Spleen (tissue), 11 donors: ENCODE data around the gene NCOA3. TPM values are rescaled to one million over a fixed set of nuclear protein-coding genes. Genes with fewer than 3 reads are reported as not detected.
A peak's percentile ranks its signal among the peaks of the same experiment; 100 is the strongest.
"Not testable (repeated sequence)": the region's sequence is repeated elsewhere in the genome, so short reads cannot be mapped to it uniquely, and the experiment has no call there.

ENCODE experiments used
- DNase-seq: peaks from one replicate; pipeline ENCODE4 v3.0.0-alpha.2; 2020
- H3K27ac ChIP-seq, 8 donors: fragments of 200-600 bp; sonication (generic) in 7 of 8; 1 replicate in 4 of 8; 2 replicates in 4 of 8; pipeline versions ENCODE4 v1.5.0 to v1.8.0; 2016 to 2021; ENCODE audit warnings: inconsistent platforms in 4 of 8, mild to moderate bottlenecking in 4 of 8, moderate library complexity in 1 of 8
- H3K27me3 ChIP-seq, 7 donors: fragments of 200-600 bp; sonication (generic) in 6 of 7; replicated peaks in 1 of 7; 1 replicate in 4 of 7; 2 replicates in 3 of 7; pipeline versions ENCODE4 v1.5.0 to v1.8.0; 2016 to 2021; ENCODE audit warnings: inconsistent platforms in 3 of 7, mild to moderate bottlenecking in 1 of 7
- H3K36me3 ChIP-seq, 6 donors: fragments of 200-600 bp; sonication (generic) in 5 of 6; 1 replicate in 4 of 6; 2 replicates in 2 of 6; pipeline versions ENCODE4 v1.5.0 to v1.8.0; 2016 to 2021; ENCODE audit warnings: inconsistent platforms in 2 of 6
- H3K4me1 ChIP-seq, 6 donors: fragments of 200-600 bp; sonication (generic) in 5 of 6; 1 replicate in 3 of 6; 2 replicates in 3 of 6; pipeline versions ENCODE4 v1.5.0 to v1.8.0; 2016 to 2021; ENCODE audit warnings: inconsistent platforms in 3 of 6
- H3K4me3 ChIP-seq, 8 donors: fragments of 200-600 bp; sonication (generic) in 7 of 8; 1 replicate in 4 of 8; 2 replicates in 4 of 8; pipeline versions ENCODE4 v1.5.0 to v1.8.0; 2016 to 2021; ENCODE audit warnings: inconsistent platforms in 4 of 8, mild to moderate bottlenecking in 4 of 8, moderate library complexity in 2 of 8
- H3K9me3 ChIP-seq, 8 donors: fragments of 200-600 bp; sonication (generic) in 7 of 8; 1 replicate in 4 of 8; 2 replicates in 4 of 8; pipeline versions ENCODE4 v1.5.0 to v1.8.0; 2016 to 2021; ENCODE audit warnings: inconsistent platforms in 4 of 8
- CTCF ChIP-seq, 11 experiments: fragments of 200-600 bp in 7 of 11; fragments of 450-650 bp in 4 of 11; sonication (generic) in 4 of 11; IDR thresholded peaks in 8 of 11; conservative IDR thresholded peaks in 3 of 11; 1 replicate in 7 of 11; 2 replicates in 4 of 11; pipeline versions ENCODE4 v1.4.0 to v1.8.0; 2016 to 2021; ENCODE audit warnings: antibody characterized with exemption in 11 of 11, inconsistent platforms in 4 of 11, mild to moderate bottlenecking in 1 of 11
- POLR2A ChIP-seq, 3 donors: fragments of 450-650 bp; IDR thresholded peaks; one replicate each; pipeline ENCODE4 v1.5.1; 2017; ENCODE audit warnings: antibody characterized with exemption in 3 of 3, mild to moderate bottlenecking in 1 of 3
- POLR2AphosphoS5 ChIP-seq, 3 donors: sonication (generic); formaldehyde crosslinking; IDR thresholded peaks; one replicate each; pipeline ENCODE4 v1.5.1; 2017; ENCODE audit warnings: antibody characterized with exemption in 3 of 3
- WGBS, 5 donors: extraction: QIAGEN DNeasy Blood & Tissue Kit in 3 of 5; methylation state at CpG; one replicate each; pipeline versions ENCODE4 v1.1.5 to v1.1.7; 2013 to 2018; 5-methylcytosine and 5-hydroxymethylcytosine counted together
- intact Hi-C: fragments of 100-400 bp; cut with DNase I; formaldehyde crosslinking; loops from one replicate; pipeline ENCODE4 v1.15.0; 2023; ENCODE audit warnings: low total_unique reads
- polyA plus RNA-seq, 3 donors: library from polyadenylated mRNA; stranded (reverse); fragments of 200-250 nt; gene quantifications; one replicate each; pipeline ENCODE4 v1.2.1, GENCODE V29; 2013
- total RNA-seq, 7 donors: library from RNA; depleted of rRNA in 3 of 7; stranded (reverse); fragments of >200 nt in 3 of 7; fragmentation: NEBNext Ultra II Directional in 4 of 7; extraction: Animal tissue kit (Norgen Biotek cat#: 25700) in 4 of 7; gene quantifications; one replicate each; pipeline versions ENCODE4 v1.1.0 to v1.2.1, GENCODE V29; 2016 to 2021
- donor health status: healthy with polysubstance abuse.
- donor health status: DM: no; HTN: no; CAD: no; lungs with moderate emphysema.
- donor health status: DM: no; HTN: no; CAD: no.
- donor health status: Bipolar disorder and iron deficiency.
- donor health status: healthy.
- donor health status: DM: no; HTN: no; CAD: no.
- donor health status: DM: yes; HTN: yes; CAD: no.

Gene NCOA3
- total and polyA plus RNA-seq, 10 donors = 12.5 to 93.7 (median 82.2) TPM

- 88 to 98% (median 92%) methylated on average over 1 of the region's 1 CpG for WGBS, 5 donors
- intact Hi-C loops = no loop called here
- Histone ChIP-seq H3K36me3 (no peaks in the 10 kb centered on the region), H3K27me3 (no peaks in the 10 kb centered on the region), H3K4me1 (peaks cover 20 to 36% (median 29%) of the 10 kb centered on the region in 6 donors), H3K9me3 (no peaks in the 10 kb centered on the region), H3K4me3 (no peak overlapping the region), H3K27ac (no peak overlapping the region)
- DNase-seq = no peak
- TF ChIP-seq POLR2AphosphoS5 (IDR thresholded peaks at IDR 0.05) (no peak), CTCF (IDR thresholded peaks at IDR 0.05 in 8 of 11, conservative IDR thresholded peaks at IDR 0.05 in 3 of 11) (no peak), POLR2A (IDR thresholded peaks at IDR 0.05) (no peak)
Measured at GRCh38 chr20:47496118-47496517, 5.6 kb upstream of the NCOA3 start.

- WGBS, 5 donors = 81 to 95% (median 90%) methylated on average over 6 of the region's 6 CpGs
- no peak for TF ChIP-seq POLR2A (IDR thresholded peaks at IDR 0.05)
- no peak for TF ChIP-seq CTCF (IDR thresholded peaks at IDR 0.05 in 8 of 11, conservative IDR thresholded peaks at IDR 0.05 in 3 of 11)
- TF ChIP-seq POLR2AphosphoS5 (IDR thresholded peaks at IDR 0.05) = no peak
- H3K36me3 ChIP-seq = no peaks in the 10 kb centered on the region
- intact Hi-C loops = no loop called here
- H3K4me3 ChIP-seq = no peak overlapping the region
- H3K27ac ChIP-seq = no peak overlapping the region
- no peaks in the 10 kb centered on the region for H3K27me3 ChIP-seq
- DNase-seq = no peak
- no peaks in the 10 kb centered on the region for H3K9me3 ChIP-seq
- peaks cover 19 to 34% (median 29%) of the 10 kb centered on the region in 6 donors for H3K4me1 ChIP-seq
Measured at GRCh38 chr20:47498606-47499005, 3.1 kb upstream of the NCOA3 start.

- WGBS, 5 donors = 93 to 98% (median 96%) methylated on average over 5 of the region's 5 CpGs
- DNase-seq = no peak
- no peaks in the 10 kb centered on the region for H3K27me3 ChIP-seq
- TF ChIP-seq CTCF (IDR thresholded peaks at IDR 0.05 in 8 of 11, conservative IDR thresholded peaks at IDR 0.05 in 3 of 11) = no peak
- TF ChIP-seq POLR2A (IDR thresholded peaks at IDR 0.05) = no peak
- TF ChIP-seq POLR2AphosphoS5 (IDR thresholded peaks at IDR 0.05) = no peak
- intact Hi-C loops = no loop called here
- no peaks in the 10 kb centered on the region for H3K9me3 ChIP-seq
- H3K27ac ChIP-seq = no peak overlapping the region
- no peaks in the 10 kb centered on the region for H3K36me3 ChIP-seq
- peaks cover 19 to 34% (median 29%) of the 10 kb centered on the region in 6 donors for H3K4me1 ChIP-seq
- H3K4me3 ChIP-seq = no peak overlapping the region
Measured at GRCh38 chr20:47499053-47499452, 2.6 kb upstream of the NCOA3 start.

GRCh38 chr20:47500082-47500481, 1.6 kb upstream of the NCOA3 start:
- H3K27ac ChIP-seq, DNase-seq: not testable (repeated sequence)
- intact Hi-C loops = loop anchor here (10.0 kb wide), 1 partner anchor 115 kb away; no protein-coding TSS in a partner anchor

GRCh38 chr20:47500554-47500953, 1.1 kb upstream of the NCOA3 start:
- Histone ChIP-seq H3K27me3 (no peaks in the 10 kb centered on the region), H3K9me3 (no peaks in the 10 kb centered on the region), H3K27ac (peak overlapping the region in 5 of 8 donors; percentile 95 to 98 (median 95)), H3K4me3 (peak overlapping the region in 2 of 8 donors; percentile 80 to 83), H3K4me1 (peaks cover 21 to 41% (median 37%) of the 10 kb centered on the region in 6 donors), H3K36me3 (no peaks in the 10 kb centered on the region)
- no peak for DNase-seq
- WGBS, 5 donors = 65 to 76% (median 70%) methylated on average over 4 of the region's 4 CpGs
- no peak for TF ChIP-seq POLR2AphosphoS5 (IDR thresholded peaks at IDR 0.05)
- TF ChIP-seq CTCF (IDR thresholded peaks at IDR 0.05 in 8 of 11, conservative IDR thresholded peaks at IDR 0.05 in 3 of 11) = no peak
- no peak for TF ChIP-seq POLR2A (IDR thresholded peaks at IDR 0.05)
- intact Hi-C loops = loop anchor here (10.0 kb wide), 1 partner anchor 114 kb away; no protein-coding TSS in a partner anchor

More at GRCh38 chr20:47500082-47500481, 1.6 kb upstream of the NCOA3 start:
- peaks cover 20 to 36% (median 32%) of the 10 kb centered on the region in 6 donors for H3K4me1 ChIP-seq
- not testable (repeated sequence) for H3K9me3 ChIP-seq, H3K36me3 ChIP-seq, H3K27me3 ChIP-seq, H3K4me3 ChIP-seq
- 92 to 98% (median 98%) methylated on average over 9 of the region's 9 CpGs for WGBS, 5 donors
